Karpas-422 (cell line): Measurements from ENCODE around the gene ORC4. TPM values are rescaled to one million over a fixed set of nuclear protein-coding genes. Genes with fewer than 3 reads are reported as not detected.

Source experiments
- DNase-seq: peaks from one replicate; pipeline ENCODE4 v3.0.0-alpha.2; 2015
- H2AFZ ChIP-seq: fragments of 200-600 bp; sonication (generic); 2 replicates; pipeline ENCODE4 v1.6.1; 2014; ENCODE audit warnings: antibody characterized with exemption, low read length, mixed read lengths
- H3K27ac ChIP-seq: fragments of 200-600 bp; sonication (generic); 2 replicates; pipeline ENCODE4 v1.5.1; 2014; ENCODE audit warnings: mild to moderate bottlenecking, low read length, moderate library complexity
- H3K27me3 ChIP-seq: fragments of 200-600 bp; sonication (generic); 2 replicates; pipeline ENCODE4 v1.6.1; 2014; ENCODE audit warnings: low read length, mixed read lengths
- H3K36me3 ChIP-seq: fragments of 200-600 bp; sonication (generic); 2 replicates; pipeline ENCODE4 v1.6.1; 2014; ENCODE audit warnings: low read length, mixed read lengths; ENCODE audit not compliant: insufficient read depth
- H3K4me1 ChIP-seq: fragments of 200-600 bp; sonication (generic); 2 replicates; pipeline ENCODE4 v1.6.1; 2014; ENCODE audit warnings: mild to moderate bottlenecking, low read length, mixed read lengths
- H3K4me2 ChIP-seq: fragments of 200-600 bp; sonication (generic); 2 replicates; pipeline ENCODE4 v1.6.1; 2014; ENCODE audit warnings: low read length, low read depth, mild to moderate bottlenecking; ENCODE audit not compliant: poor library complexity, severe bottlenecking
- H3K4me3 ChIP-seq: fragments of 200-600 bp; sonication (generic); 2 replicates; pipeline ENCODE4 v1.5.1; 2014; ENCODE audit warnings: mild to moderate bottlenecking, antibody characterized with exemption, low read length, mixed read lengths
- H3K79me2 ChIP-seq: fragments of 200-600 bp; sonication (generic); 2 replicates; pipeline ENCODE4 v1.6.1; 2014; ENCODE audit warnings: mild to moderate bottlenecking, low read length, mixed read lengths
- H3K9ac ChIP-seq: fragments of 200-600 bp; sonication (generic); 2 replicates; pipeline ENCODE4 v1.6.0; 2014; ENCODE audit warnings: low read length
- H3K9me2 ChIP-seq: fragments of 200-600 bp; sonication (generic), shearing (Covaris generic); replicated peaks from 2 replicates; pipeline ENCODE4 v1.6.0; 2014; ENCODE audit warnings: mild to moderate bottlenecking, low read length, moderate library complexity; ENCODE audit not compliant: insufficient read depth
- H3K9me3 ChIP-seq: fragments of 300-700, 200-600 bp; sonication (generic); 2 replicates; pipeline ENCODE4 v1.6.1; 2014; ENCODE audit warnings: low read length, mixed read lengths
- H4K20me1 ChIP-seq: fragments of 200-600 bp; sonication (generic); 2 replicates; pipeline ENCODE4 v1.6.1; 2014; ENCODE audit warnings: mild to moderate bottlenecking, antibody characterized with exemption, low read length, low read depth; ENCODE audit not compliant: insufficient read depth
- total RNA-seq: library from RNA; depleted of rRNA; stranded (reverse); fragments of >200 nt; shearing (Covaris generic); gene quantifications from 2 replicates; pipeline ENCODE4 v1.2.3, GENCODE V29; 2014; ENCODE audit warnings: low replicate concordance; rRNA removed

The ORC4 gene
- total RNA-seq: 20.1 and 63.1 TPM in 2 replicates

- H3K36me3 ChIP-seq: peaks cover 22% of the 10 kb centered on the region
- peak within 1 kb of the TSS; percentile 96 for H3K9ac ChIP-seq
- peak within 1 kb of the TSS; percentile 78 for H3K27ac ChIP-seq
- H2AFZ ChIP-seq: peak within 1 kb of the TSS; percentile 86
- peak within 1 kb of the TSS; percentile 99 for H3K4me3 ChIP-seq
- H3K9me2 ChIP-seq: no peaks in the 10 kb centered on the region
- DNase-seq: peak; percentile 100
- peaks cover 46% of the 10 kb centered on the region for H3K4me1 ChIP-seq
- H3K4me2 ChIP-seq: peak within 1 kb of the TSS; percentile 90
- H3K79me2 ChIP-seq: peaks cover 96% of the 10 kb centered on the region
- H3K9me3 ChIP-seq: no peaks in the 10 kb centered on the region
- no peaks in the 10 kb centered on the region for H4K20me1 ChIP-seq
- no peaks in the 10 kb centered on the region for H3K27me3 ChIP-seq
These were observed at the start of gene ORC4 for GRCh38 chr2:148020111-148021058. ORC4 (minus strand) TSS chr2:148020737; CDS start chr2:147975958, 44,779 bp downstream.

GRCh38 chr2:148067801-148068200, 47.3 kb upstream of the ORC4 start:
- Histone ChIP-seq H2AFZ (no peak overlapping the region), H4K20me1 (no peaks in the 10 kb centered on the region), H3K36me3 (no peaks in the 10 kb centered on the region)

GRCh38 chr2:148065936-148066335, 45.4 kb upstream of the ORC4 start:
- Histone ChIP-seq H3K36me3 (no peaks in the 10 kb centered on the region), H4K20me1 (no peaks in the 10 kb centered on the region), H3K4me2 (no peak overlapping the region), H3K9ac (no peak overlapping the region), H3K79me2 (peaks cover 5% of the 10 kb centered on the region), H3K9me2 (no peaks in the 10 kb centered on the region), H3K4me1 (no peaks in the 10 kb centered on the region), H3K9me3 (no peaks in the 10 kb centered on the region), H3K27ac (no peak overlapping the region), H2AFZ (no peak overlapping the region), H3K27me3 (no peaks in the 10 kb centered on the region), H3K4me3 (no peak overlapping the region)
- DNase-seq: no peak

More at GRCh38 chr2:148067801-148068200, 47.3 kb upstream of the ORC4 start:
- Histone ChIP-seq H3K9me2 (no peaks in the 10 kb centered on the region), H3K9ac (no peak overlapping the region), H3K27ac (no peak overlapping the region), H3K4me1 (no peaks in the 10 kb centered on the region), H3K9me3 (no peaks in the 10 kb centered on the region), H3K27me3 (no peaks in the 10 kb centered on the region), H3K4me3 (no peak overlapping the region), H3K4me2 (no peak overlapping the region), H3K79me2 (peaks cover 5% of the 10 kb centered on the region)
- DNase-seq: no peak

DNA sequence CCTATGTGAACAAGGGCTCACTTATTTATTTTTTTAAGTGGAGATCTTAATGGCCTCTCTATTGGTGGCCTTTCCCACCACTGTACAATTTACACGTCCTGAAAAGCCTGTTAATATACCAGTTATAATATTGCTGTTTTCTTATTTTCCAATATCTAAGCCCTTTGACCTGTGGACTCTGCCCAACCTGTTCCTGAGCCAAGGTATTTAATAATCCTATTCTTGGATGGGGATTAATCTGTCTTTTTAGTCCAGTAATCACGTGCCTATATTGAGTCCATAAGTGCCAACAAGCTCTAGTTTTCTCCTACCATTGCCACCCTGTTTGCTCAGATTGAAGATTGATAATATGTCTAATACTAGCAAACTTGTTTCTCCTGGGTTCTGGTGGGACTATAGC, 43.1 kb upstream of the ORC4 start:
- Histone ChIP-seq H3K9me2 (no peaks in the 10 kb centered on the region), H3K9ac (no peak overlapping the region), H3K27me3 (no peaks in the 10 kb centered on the region), H3K9me3 (no peaks in the 10 kb centered on the region), H3K4me3 (no peak overlapping the region), H4K20me1 (no peaks in the 10 kb centered on the region), H3K4me2 (no peak overlapping the region), H3K79me2 (peaks cover 8% of the 10 kb centered on the region), H3K36me3 (no peaks in the 10 kb centered on the region), H3K27ac (no peak overlapping the region), H2AFZ (no peak overlapping the region), H3K4me1 (no peaks in the 10 kb centered on the region)
- DNase-seq: no peak

GRCh38 chr2:148058641-148059040, 38.1 kb upstream of the ORC4 start:
- Histone ChIP-seq H3K9me2 (no peaks in the 10 kb centered on the region), H4K20me1 (no peaks in the 10 kb centered on the region), H3K4me3 (no peak overlapping the region), H3K4me2 (no peak overlapping the region), H3K9me3 (no peaks in the 10 kb centered on the region), H2AFZ (no peak overlapping the region), H3K27ac (no peak overlapping the region), H3K79me2 (peaks cover 36% of the 10 kb centered on the region), H3K36me3 (no peaks in the 10 kb centered on the region), H3K9ac (no peak overlapping the region), H3K4me1 (no peaks in the 10 kb centered on the region; the same call in 1 of the 2 replicates), H3K27me3 (no peaks in the 10 kb centered on the region)
- DNase-seq: no peak

GRCh38 chr2:148052687-148053086, 32.1 kb upstream of the ORC4 start:
- Histone ChIP-seq H3K27ac (no peak overlapping the region), H3K4me2 (no peak overlapping the region), H3K36me3 (no peaks in the 10 kb centered on the region), H3K9ac (no peak overlapping the region), H3K79me2 (peaks cover 49% of the 10 kb centered on the region), H2AFZ (no peak overlapping the region), H3K4me3 (no peak overlapping the region), H3K9me3 (no peaks in the 10 kb centered on the region), H3K4me1 (peaks cover 7% of the 10 kb centered on the region; the same call in 1 of the 2 replicates), H3K9me2 (no peaks in the 10 kb centered on the region), H3K27me3 (no peaks in the 10 kb centered on the region), H4K20me1 (no peaks in the 10 kb centered on the region; the same call in 1 of the 2 replicates)
- DNase-seq: no peak

GRCh38 chr2:148049284-148049683, 28.7 kb upstream of the ORC4 start:
- H3K27ac ChIP-seq: no peak overlapping the region

GRCh38 chr2:148048475-148049221, 28.1 kb upstream of the ORC4 start:
- peaks cover 7% of the 10 kb centered on the region; the same call in 1 of the 2 replicates for H3K4me1 ChIP-seq
- no peaks in the 10 kb centered on the region for H3K27me3 ChIP-seq
- H3K9me3 ChIP-seq: no peaks in the 10 kb centered on the region
- H4K20me1 ChIP-seq: no peaks in the 10 kb centered on the region; the same call in 1 of the 2 replicates
- H3K4me2 ChIP-seq: no peak overlapping the region
- no peak for DNase-seq
- H2AFZ ChIP-seq: no peak overlapping the region
- H3K9ac ChIP-seq: no peak overlapping the region
- peaks cover 21% of the 10 kb centered on the region for H3K79me2 ChIP-seq
- H3K36me3 ChIP-seq: no peaks in the 10 kb centered on the region
- H3K9me2 ChIP-seq: no peaks in the 10 kb centered on the region
- H3K4me3 ChIP-seq: no peak overlapping the region
- H3K27ac ChIP-seq: no peak overlapping the region

More at GRCh38 chr2:148049284-148049683, 28.7 kb upstream of the ORC4 start:
- Histone ChIP-seq H3K9me3 (no peaks in the 10 kb centered on the region), H4K20me1 (no peaks in the 10 kb centered on the region; the same call in 1 of the 2 replicates), H3K36me3 (no peaks in the 10 kb centered on the region), H3K4me2 (no peak overlapping the region), H3K9me2 (no peaks in the 10 kb centered on the region), H3K79me2 (peaks cover 25% of the 10 kb centered on the region), H3K4me1 (peaks cover 7% of the 10 kb centered on the region; the same call in 1 of the 2 replicates), H3K9ac (no peak overlapping the region), H2AFZ (no peak overlapping the region), H3K27me3 (no peaks in the 10 kb centered on the region), H3K4me3 (no peak overlapping the region)
- no peak for DNase-seq
